Head of caudate nucleus (tissue), 42 donors: ENCODE measurements around the gene SLC12A5.
A peak's percentile ranks its signal among the peaks of the same experiment; 100 is the strongest.

Source experiments
- DNase-seq, 42 donors: peaks; one replicate each; pipeline versions ENCODE4 v3.0.0 to v3.0.0-alpha.2; 2020 to 2021; ENCODE audit warnings: mixed read lengths in 7 of 42
- intact Hi-C: fragments of 100-400 bp; cut with DNase I; formaldehyde crosslinking; loops from one replicate; pipeline ENCODE4 v1.15.0; 2022

The SLC12A5 gene

GRCh38 chr20:46062621-46063020, 33.6 kb downstream of the SLC12A5 start:
- peak in 1 of 42 donors; percentile 41 for DNase-seq

GRCh38 chr20:46063151-46063550, 34.1 kb downstream of the SLC12A5 start:
- DNase-seq, result peak in 7 of 42 donors; percentile 13 to 52 (median 43)
- intact Hi-C loops, result no loop called here

More at GRCh38 chr20:46062621-46063020, 33.6 kb downstream of the SLC12A5 start:
- intact Hi-C loops, result no loop called here

- intact Hi-C loops, result no loop called here
- peak in 1 of 42 donors; percentile 31 for DNase-seq
Observed at GRCh38 chr20:46063652-46064054, 34.6 kb downstream of the SLC12A5 start.

- intact Hi-C loops, result no loop called here
- DNase-seq, result peak in 1 of 42 donors; percentile 17
Observed at GRCh38 chr20:46065006-46065405, 36.0 kb downstream of the SLC12A5 start.

GRCh38 chr20:46065691-46066090, 36.7 kb downstream of the SLC12A5 start:
- DNase-seq, result no peak
- intact Hi-C loops, result no loop called here

GRCh38 chr20:46070215-46070900, 41.3 kb downstream of the SLC12A5 start:
- DNase-seq, result no peak
- intact Hi-C loops, result no loop called here

- no peak for DNase-seq
- intact Hi-C loops, result no loop called here
Observed at GRCh38 chr20:46071573-46071972, 42.6 kb downstream of the SLC12A5 start.

- DNase-seq, result no peak
Observed at GRCh38 chr20:46073024-46073423, 44.0 kb downstream of the SLC12A5 start.

GRCh38 chr20:46073443-46073842, 44.4 kb downstream of the SLC12A5 start:
- intact Hi-C loops, result no loop called here
- no peak for DNase-seq

More at GRCh38 chr20:46073024-46073423, 44.0 kb downstream of the SLC12A5 start:
- intact Hi-C loops, result no loop called here

GRCh38 chr20:46074006-46074405, 45.0 kb downstream of the SLC12A5 start:
- intact Hi-C loops, result no loop called here
- DNase-seq, result peak in 1 of 42 donors; percentile 22

- intact Hi-C loops, result no loop called here
- no peak for DNase-seq
Observed at GRCh38 chr20:46076806-46077205, 47.8 kb downstream of the SLC12A5 start.

- intact Hi-C loops, result no loop called here
- no peak for DNase-seq
Observed at GRCh38 chr20:46077642-46078305, 48.8 kb downstream of the SLC12A5 start.

GRCh38 chr20:46078954-46079353, 49.9 kb downstream of the SLC12A5 start:
- peak in 8 of 42 donors; percentile 27 to 54 (median 42) for DNase-seq
- intact Hi-C loops, result no loop called here

- DNase-seq, result no peak
- intact Hi-C loops, result no loop called here
Observed at GRCh38 chr20:46081074-46081473, 52.1 kb downstream of the SLC12A5 start.

GRCh38 chr20:46083101-46083500, 54.1 kb downstream of the SLC12A5 start:
- peak in 1 of 42 donors; percentile 15 for DNase-seq
- intact Hi-C loops, result no loop called here

- intact Hi-C loops, result no loop called here
- DNase-seq, result no peak
Observed at GRCh38 chr20:46083531-46084061, 54.6 kb downstream of the SLC12A5 start.

- intact Hi-C loops, result loop anchor here (5.0 kb wide), 1 partner anchor 112 kb away; the partner anchor contains the start of gene ZNF335
Observed at GRCh38 chr20:46084805-46085178, 55.8 kb downstream of the SLC12A5 start.

GRCh38 chr20:46085179-46085851, 56.3 kb downstream of the SLC12A5 start:
- no peak for DNase-seq
- intact Hi-C loops, result loop anchor here (5.0 kb wide), 1 partner anchor 113 kb away; the partner anchor contains the start of gene ZNF335

More at GRCh38 chr20:46084805-46085178, 55.8 kb downstream of the SLC12A5 start:
- no peak for DNase-seq

GRCh38 chr20:46087161-46087560, 58.1 kb downstream of the SLC12A5 start:
- DNase-seq, result peak in 3 of 42 donors; percentile 9 to 33 (median 29)
- intact Hi-C loops, result loop anchor here (5.0 kb wide), 1 partner anchor 115 kb away; the partner anchor contains the start of gene ZNF335
